Thyroid gland (tissue), 4 donors: Measurements from ENCODE around the gene SEMA3A.

Experiments
- POLR2A ChIP-seq, 2 donors: fragments of 450-650 bp; IDR thresholded peaks; one replicate each; pipeline ENCODE4 v1.6.1; 2017; ENCODE audit warnings: antibody characterized with exemption in 2 of 2, mild to moderate bottlenecking in 2 of 2, moderate library complexity in 1 of 2
- TF ChIP-seq, protein P1 (sequence below), 6 experiments: fragments of 200-600 bp in 3 of 6; fragments of 450-650 bp in 3 of 6; sonication (generic) in 3 of 6; IDR thresholded peaks; one replicate each; pipeline ENCODE4 v1.5.1; 2016 to 2019; ENCODE audit warnings: antibody characterized with exemption in 6 of 6, mild to moderate bottlenecking in 2 of 6, inconsistent platforms in 1 of 6, moderate library complexity in 1 of 6

DNA sequence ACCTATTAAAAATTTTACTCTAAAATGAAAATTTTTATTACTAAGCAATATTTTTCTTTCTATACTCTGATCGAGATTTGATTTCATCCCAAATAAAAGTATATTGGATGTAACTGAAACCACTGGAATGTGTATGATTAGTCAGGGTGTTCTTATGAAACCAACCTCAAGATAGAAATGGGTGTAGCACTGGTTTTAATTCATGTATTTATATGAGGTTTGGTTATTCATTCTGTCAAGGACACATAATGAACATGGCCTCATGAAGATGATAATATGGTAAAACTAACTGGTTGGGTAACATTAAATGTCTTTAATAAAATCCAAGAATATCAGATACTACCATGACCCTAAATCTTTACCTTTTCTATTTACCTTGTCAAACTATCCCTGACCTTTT is 197.7 kb downstream of the SEMA3A start:
- TF ChIP-seq, protein P1, sequence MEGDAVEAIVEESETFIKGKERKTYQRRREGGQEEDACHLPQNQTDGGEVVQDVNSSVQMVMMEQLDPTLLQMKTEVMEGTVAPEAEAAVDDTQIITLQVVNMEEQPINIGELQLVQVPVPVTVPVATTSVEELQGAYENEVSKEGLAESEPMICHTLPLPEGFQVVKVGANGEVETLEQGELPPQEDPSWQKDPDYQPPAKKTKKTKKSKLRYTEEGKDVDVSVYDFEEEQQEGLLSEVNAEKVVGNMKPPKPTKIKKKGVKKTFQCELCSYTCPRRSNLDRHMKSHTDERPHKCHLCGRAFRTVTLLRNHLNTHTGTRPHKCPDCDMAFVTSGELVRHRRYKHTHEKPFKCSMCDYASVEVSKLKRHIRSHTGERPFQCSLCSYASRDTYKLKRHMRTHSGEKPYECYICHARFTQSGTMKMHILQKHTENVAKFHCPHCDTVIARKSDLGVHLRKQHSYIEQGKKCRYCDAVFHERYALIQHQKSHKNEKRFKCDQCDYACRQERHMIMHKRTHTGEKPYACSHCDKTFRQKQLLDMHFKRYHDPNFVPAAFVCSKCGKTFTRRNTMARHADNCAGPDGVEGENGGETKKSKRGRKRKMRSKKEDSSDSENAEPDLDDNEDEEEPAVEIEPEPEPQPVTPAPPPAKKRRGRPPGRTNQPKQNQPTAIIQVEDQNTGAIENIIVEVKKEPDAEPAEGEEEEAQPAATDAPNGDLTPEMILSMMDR (IDR thresholded peaks at IDR 0.05): no peak
- TF ChIP-seq POLR2A (IDR thresholded peaks at IDR 0.05): no peak
